Peyer's patch (tissue), 4 donors: ENCODE measurements around the gene ERF.

Source experiments
- POLR2A ChIP-seq, 2 donors: fragments of 450-650 bp; IDR thresholded peaks; one replicate each; pipeline ENCODE4 v1.5.1; 2017; ENCODE audit warnings: antibody characterized with exemption in 2 of 2, mild to moderate bottlenecking in 2 of 2, moderate library complexity in 2 of 2
- TF ChIP-seq, protein P1 (sequence below), 6 experiments: fragments of 450-650 bp in 4 of 6; fragments of 200-600 bp in 2 of 6; sonication (generic) in 1 of 6; IDR thresholded peaks; one replicate each; pipeline ENCODE4 v1.5.1; 2017 to 2019; ENCODE audit warnings: antibody characterized with exemption in 6 of 6, mild to moderate bottlenecking in 3 of 6, moderate library complexity in 1 of 6

DNA sequence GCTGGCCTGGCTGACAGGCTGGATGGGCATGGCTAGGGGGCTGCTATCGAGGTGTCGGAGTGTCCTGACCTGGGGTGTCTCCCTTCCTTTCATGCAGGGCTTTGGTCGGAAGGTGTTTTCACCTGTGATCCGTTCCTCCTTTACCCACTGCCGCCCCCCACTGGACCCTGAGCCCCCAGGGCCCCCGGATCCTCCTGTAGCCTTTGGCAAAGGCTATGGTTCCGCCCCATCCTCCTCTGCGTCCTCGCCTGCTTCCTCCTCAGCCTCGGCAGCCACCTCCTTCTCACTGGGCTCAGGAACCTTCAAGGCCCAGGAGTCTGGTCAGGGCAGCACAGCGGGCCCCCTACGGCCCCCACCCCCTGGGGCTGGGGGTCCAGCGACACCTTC, 35.2 kb upstream of the ERF start:
- no peak for TF ChIP-seq POLR2A (IDR thresholded peaks at IDR 0.05)
- TF ChIP-seq, protein P1, sequence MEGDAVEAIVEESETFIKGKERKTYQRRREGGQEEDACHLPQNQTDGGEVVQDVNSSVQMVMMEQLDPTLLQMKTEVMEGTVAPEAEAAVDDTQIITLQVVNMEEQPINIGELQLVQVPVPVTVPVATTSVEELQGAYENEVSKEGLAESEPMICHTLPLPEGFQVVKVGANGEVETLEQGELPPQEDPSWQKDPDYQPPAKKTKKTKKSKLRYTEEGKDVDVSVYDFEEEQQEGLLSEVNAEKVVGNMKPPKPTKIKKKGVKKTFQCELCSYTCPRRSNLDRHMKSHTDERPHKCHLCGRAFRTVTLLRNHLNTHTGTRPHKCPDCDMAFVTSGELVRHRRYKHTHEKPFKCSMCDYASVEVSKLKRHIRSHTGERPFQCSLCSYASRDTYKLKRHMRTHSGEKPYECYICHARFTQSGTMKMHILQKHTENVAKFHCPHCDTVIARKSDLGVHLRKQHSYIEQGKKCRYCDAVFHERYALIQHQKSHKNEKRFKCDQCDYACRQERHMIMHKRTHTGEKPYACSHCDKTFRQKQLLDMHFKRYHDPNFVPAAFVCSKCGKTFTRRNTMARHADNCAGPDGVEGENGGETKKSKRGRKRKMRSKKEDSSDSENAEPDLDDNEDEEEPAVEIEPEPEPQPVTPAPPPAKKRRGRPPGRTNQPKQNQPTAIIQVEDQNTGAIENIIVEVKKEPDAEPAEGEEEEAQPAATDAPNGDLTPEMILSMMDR (IDR thresholded peaks at IDR 0.05) = no peak
